ENCODE measurements around the gene CYSRT1. TPM values are rescaled to one million over a fixed set of nuclear protein-coding genes. Genes with fewer than 3 reads are reported as not detected.

Gene CYSRT1
- total RNA-seq, 1 donor from 2014 or later = 0.59 TPM

GRCh38 chr9:137229903-137230704, 5.1 kb downstream of the CYSRT1 start:
- H3K27ac ChIP-seq = no peak overlapping the region

GRCh38 chr9:137230705-137231371, 5.9 kb downstream of the CYSRT1 start, which contains the start of gene SLC34A3:
SLC34A3 (plus strand) TSS chr9:137230901; CDS start chr9:137231703, 802 bp downstream.
- no peak within 1 kb of the TSS for H3K4me3 ChIP-seq
- H3K4me1 ChIP-seq = peaks cover 13% of the 10 kb centered on the region
- H3K27me3 ChIP-seq (ENCODE audit: low read depth) = peaks cover 60% of the 10 kb centered on the region
- intact Hi-C loops (cut with DNase I) = no loop called here
- no peaks in the 10 kb centered on the region for H3K36me3 ChIP-seq
- no peak for TF ChIP-seq CTCF (IDR thresholded peaks at IDR 0.05)
- no peak for DNase-seq
- ATAC-seq = no peak
- H3K9me3 ChIP-seq = no peaks in the 10 kb centered on the region
- no peak within 1 kb of the TSS for H3K27ac ChIP-seq

More at GRCh38 chr9:137229903-137230704, 5.1 kb downstream of the CYSRT1 start:
- Histone ChIP-seq H3K4me1 (peaks cover 13% of the 10 kb centered on the region), H3K36me3 (no peaks in the 10 kb centered on the region), H3K9me3 (no peaks in the 10 kb centered on the region), H3K4me3 (no peak overlapping the region), H3K27me3 (ENCODE audit: low read depth) (peaks cover 60% of the 10 kb centered on the region)
- DNase-seq = no peak
- intact Hi-C loops (cut with DNase I) = no loop called here
- TF ChIP-seq CTCF (IDR thresholded peaks at IDR 0.05) = no peak
- no peak for ATAC-seq

- DNase-seq (no peak), ATAC-seq (no peak)
- intact Hi-C loops (cut with DNase I) = no loop called here
- no peak overlapping the region for H3K4me3 ChIP-seq
- TF ChIP-seq CTCF (IDR thresholded peaks at IDR 0.05) = no peak
- peaks cover 16% of the 10 kb centered on the region for H3K4me1 ChIP-seq
- no peak overlapping the region for H3K27ac ChIP-seq
- H3K9me3 ChIP-seq = no peaks in the 10 kb centered on the region
- no peaks in the 10 kb centered on the region for H3K36me3 ChIP-seq
- peaks cover 60% of the 10 kb centered on the region for H3K27me3 ChIP-seq (ENCODE audit: low read depth)
Observed at GRCh38 chr9:137231372-137232039, 6.5 kb downstream of the CYSRT1 start.

- no peak for DNase-seq
Observed at GRCh38 chr9:137232101-137232500, 7.1 kb downstream of the CYSRT1 start.

More at GRCh38 chr9:137232101-137232500, 7.1 kb downstream of the CYSRT1 start:
- H3K27ac ChIP-seq = no peak overlapping the region
- intact Hi-C loops (cut with DNase I) = no loop called here
- peaks cover 60% of the 10 kb centered on the region for H3K27me3 ChIP-seq (ENCODE audit: low read depth)
- no peaks in the 10 kb centered on the region for H3K36me3 ChIP-seq
- no peak for TF ChIP-seq CTCF (IDR thresholded peaks at IDR 0.05)
- no peak overlapping the region for H3K4me3 ChIP-seq
- H3K9me3 ChIP-seq = no peaks in the 10 kb centered on the region
- peaks cover 15% of the 10 kb centered on the region for H3K4me1 ChIP-seq
- no peak for ATAC-seq

All from lower lobe of right lung (tissue), 2 donors.